Transverse colon (tissue), 4 donors: ENCODE data around the gene PRICKLE1. TPM values are rescaled to one million over a fixed set of nuclear protein-coding genes. Genes with fewer than 3 reads are reported as not detected.

Source experiments
- DNase-seq: peaks from one replicate; pipeline ENCODE4 v3.0.0-alpha.2; 2019
- H3K27ac ChIP-seq, 4 donors: fragments of 200-600 bp; sonication (generic); 2 replicates each; pipeline ENCODE4 v1.5.1; 2016 to 2018; ENCODE audit warnings: inconsistent platforms in 4 of 4
- H3K27me3 ChIP-seq: fragments of 200-600 bp; sonication (generic); 2 replicates; pipeline ENCODE4 v1.5.1; 2017; ENCODE audit warnings: inconsistent platforms
- H3K36me3 ChIP-seq, 4 donors: fragments of 200-600 bp; sonication (generic); 2 replicates each; pipeline ENCODE4 v1.5.1; 2017 to 2019; ENCODE audit warnings: inconsistent platforms in 4 of 4
- H3K4me1 ChIP-seq, 4 donors: fragments of 200-600 bp; sonication (generic); 2 replicates each; pipeline ENCODE4 v1.5.1; 2017 to 2020; ENCODE audit warnings: inconsistent platforms in 4 of 4
- H3K4me3 ChIP-seq, 4 donors: fragments of 200-600 bp; sonication (generic); 1 replicate in 1 of 4; 2 replicates in 3 of 4; pipeline versions ENCODE4 v1.5.1 to v1.6.1; 2017 to 2019; ENCODE audit warnings: inconsistent platforms in 4 of 4
- H3K9me3 ChIP-seq, 2 donors: fragments of 200-600 bp; sonication (generic); 2 replicates each; pipeline ENCODE4 v1.5.1; 2017 to 2019; ENCODE audit warnings: inconsistent platforms in 2 of 2
- CTCF ChIP-seq, 5 experiments: fragments of 200-600 bp in 3 of 5; fragments of 450-650 bp in 2 of 5; sonication (generic) in 3 of 5; IDR thresholded peaks; 1 replicate in 2 of 5; 2 replicates in 3 of 5; pipeline ENCODE4 v1.5.1; 2016 to 2017; ENCODE audit warnings: antibody characterized with exemption in 5 of 5, inconsistent platforms in 3 of 5, mild to moderate bottlenecking in 2 of 5, moderate library complexity in 1 of 5
- EP300 ChIP-seq: sonication (generic); formaldehyde crosslinking; IDR thresholded peaks from one replicate; pipeline ENCODE4 v1.6.1; 2017; ENCODE audit warnings: antibody characterized with exemption, low read depth
- POLR2A ChIP-seq: fragments of 450-650 bp; IDR thresholded peaks from one replicate; pipeline ENCODE4 v1.6.1; 2016; ENCODE audit warnings: antibody characterized with exemption, mild to moderate bottlenecking, moderate library complexity
- POLR2AphosphoS5 ChIP-seq, 3 donors: sonication (generic); formaldehyde crosslinking; IDR thresholded peaks; one replicate each; pipeline ENCODE4 v1.6.1; 2016; ENCODE audit warnings: antibody characterized with exemption in 3 of 3
- whole genome bisulfite sequencing, 2 donors: methylation state at CpG; one replicate each; pipeline ENCODE4 v1.1.5; 2018; ENCODE audit warnings: low coverage in 1 of 2; 5-methylcytosine and 5-hydroxymethylcytosine counted together
- in situ Hi-C, 4 donors: fragments of 200-750 bp; cut with MboI; loops; one replicate each; pipeline versions ENCODE4 v1.15.0 to v1.15.1; 2017; ENCODE audit warnings: low sequenced_read_pairs in 3 of 4, low pct_ligation_motif_present in 1 of 4, low pct_unique_long_range_greater_than_20kb in 1 of 4
- intact Hi-C: fragments of 100-400 bp; cut with DNase I; formaldehyde crosslinking; loops from one replicate; pipeline ENCODE4 v1.15.1; 2023; ENCODE audit warnings: low total_unique reads
- total RNA-seq, 4 donors: library from RNA; depleted of rRNA; stranded (reverse); fragments of >200 nt; gene quantifications; one replicate each; pipeline ENCODE4 v1.1.0, GENCODE V29; 2016

Gene PRICKLE1
- total RNA-seq, 4 donors from 2014 or later, result 1.2 to 6.4 (median 2.8) TPM

- no peak for TF ChIP-seq EP300
- TF ChIP-seq CTCF (IDR thresholded peaks at IDR 0.05), result no peak
- peaks cover 0 to 25% (median 7%) of the 10 kb centered on the region in 4 donors for H3K36me3 ChIP-seq
- no peaks in the 10 kb centered on the region for H3K27me3 ChIP-seq
- H3K4me3 ChIP-seq, result no peak overlapping the region
- in situ Hi-C loops, result no loop called here
- intact Hi-C loops, result no loop called here
- no peak for DNase-seq
- 93 to 94% methylated on average over 11 of the region's 11 CpGs for whole genome bisulfite sequencing, 2 donors
- H3K27ac ChIP-seq, result no peak overlapping the region
- no peaks in the 10 kb centered on the region for H3K9me3 ChIP-seq
- H3K4me1 ChIP-seq, result no peaks in the 10 kb centered on the region
Measured at GRCh38 chr12:42440608-42441007, 148.9 kb downstream of the PRICKLE1 start.

GRCh38 chr12:42432517-42433140 lies 156.9 kb downstream of the PRICKLE1 start:
- DNase-seq, result no peak
- in situ Hi-C loops, result no loop called here
- TF ChIP-seq POLR2AphosphoS5 (IDR thresholded peaks at IDR 0.05), result no peak
- no peak for TF ChIP-seq EP300
- TF ChIP-seq POLR2A, result no peak
- no peak for TF ChIP-seq CTCF (IDR thresholded peaks at IDR 0.05)
- H3K27ac ChIP-seq, result no peak overlapping the region
- no peaks in the 10 kb centered on the region for H3K36me3 ChIP-seq
- intact Hi-C loops, result no loop called here
- H3K27me3 ChIP-seq, result no peaks in the 10 kb centered on the region
- no peak overlapping the region for H3K4me3 ChIP-seq
- no peaks in the 10 kb centered on the region for H3K4me1 ChIP-seq
- 95 to 96% methylated on average over 5 of the region's 5 CpGs for WGBS, 2 donors
- no peaks in the 10 kb centered on the region for H3K9me3 ChIP-seq

- no peaks in the 10 kb centered on the region for H3K4me1 ChIP-seq
- no peaks in the 10 kb centered on the region for H3K9me3 ChIP-seq
- no peak overlapping the region for H3K27ac ChIP-seq
- no peak overlapping the region for H3K4me3 ChIP-seq
- intact Hi-C loops (no loop called here), in situ Hi-C loops (no loop called here)
- no peak for DNase-seq
- no peak for TF ChIP-seq POLR2A
- TF ChIP-seq POLR2AphosphoS5 (IDR thresholded peaks at IDR 0.05), result no peak
- no peak for TF ChIP-seq EP300
- TF ChIP-seq CTCF (IDR thresholded peaks at IDR 0.05), result no peak
- H3K27me3 ChIP-seq, result no peaks in the 10 kb centered on the region
- 31 to 68% methylated on average over 1 to 2 of the region's 2 CpGs for WGBS, 2 donors
- no peaks in the 10 kb centered on the region for H3K36me3 ChIP-seq
Measured at GRCh38 chr12:42428850-42429249, 160.7 kb downstream of the PRICKLE1 start.

GRCh38 chr12:42426746-42427145 lies 162.8 kb downstream of the PRICKLE1 start:
- 86 to 89% methylated on average over 5 to 6 of the region's 6 CpGs for WGBS, 2 donors
- no peaks in the 10 kb centered on the region for H3K9me3 ChIP-seq
- no peaks in the 10 kb centered on the region for H3K36me3 ChIP-seq
- no peaks in the 10 kb centered on the region for H3K27me3 ChIP-seq
- no peak for DNase-seq
- no peak for TF ChIP-seq POLR2AphosphoS5 (IDR thresholded peaks at IDR 0.05)
- TF ChIP-seq EP300, result no peak
- no peak for TF ChIP-seq CTCF (IDR thresholded peaks at IDR 0.05)
- no peak for TF ChIP-seq POLR2A
- H3K27ac ChIP-seq, result no peak overlapping the region
- in situ Hi-C loops (no loop called here), intact Hi-C loops (no loop called here)
- no peak overlapping the region for H3K4me3 ChIP-seq
- H3K4me1 ChIP-seq, result no peaks in the 10 kb centered on the region
